ENCODE results near the gene CDH7.

Gene CDH7

GRCh38 chr18:65769652-65770051, 18.8 kb downstream of the CDH7 start:
- DNase-seq: no peak

- DNase-seq: no peak
These were observed 35.7 kb downstream of the CDH7 start for GRCh38 chr18:65786474-65786873.

- no peak for DNase-seq
These were observed 37.6 kb downstream of the CDH7 start for GRCh38 chr18:65788373-65788772.

- no peak for DNase-seq
These were observed 39.8 kb downstream of the CDH7 start for GRCh38 chr18:65790604-65791003.

- no peak for DNase-seq
These were observed 40.9 kb downstream of the CDH7 start for GRCh38 chr18:65791719-65792118.

GRCh38 chr18:65792456-65793074, 41.8 kb downstream of the CDH7 start:
- DNase-seq: no peak

- no peak for DNase-seq
These were observed 57.9 kb downstream of the CDH7 start for GRCh38 chr18:65808759-65809158.

- DNase-seq: no peak
These were observed 60.5 kb downstream of the CDH7 start for GRCh38 chr18:65811307-65811706.

- no peak for DNase-seq
These were observed 64.7 kb downstream of the CDH7 start for GRCh38 chr18:65815506-65815905.

GRCh38 chr18:65817178-65817577, 66.4 kb downstream of the CDH7 start:
- no peak for DNase-seq

GRCh38 chr18:65821911-65822310, 71.1 kb downstream of the CDH7 start:
- DNase-seq: no peak

- no peak for DNase-seq
These were observed 72.0 kb downstream of the CDH7 start for GRCh38 chr18:65822826-65823225.

GRCh38 chr18:65827444-65827843, 76.6 kb downstream of the CDH7 start:
- no peak for DNase-seq

- DNase-seq: no peak
These were observed 85.1 kb downstream of the CDH7 start for GRCh38 chr18:65835881-65836280.

- no peak for DNase-seq
These were observed 95.3 kb downstream of the CDH7 start for GRCh38 chr18:65846107-65846506.

GRCh38 chr18:65852273-65852672, 101.5 kb downstream of the CDH7 start:
- DNase-seq: no peak

GRCh38 chr18:65859075-65859474, 108.3 kb downstream of the CDH7 start:
- DNase-seq: no peak

- no peak for DNase-seq
These were observed 118.7 kb downstream of the CDH7 start for GRCh38 chr18:65869527-65869926.

GRCh38 chr18:65876310-65876709, 125.5 kb downstream of the CDH7 start:
- no peak for DNase-seq

- no peak for DNase-seq
These were observed 146.5 kb downstream of the CDH7 start for GRCh38 chr18:65897292-65897691.

GRCh38 chr18:65901522-65901921, 150.7 kb downstream of the CDH7 start:
- no peak for DNase-seq

- no peak for DNase-seq
These were observed 155.8 kb downstream of the CDH7 start for GRCh38 chr18:65906621-65907034.

- DNase-seq: no peak
These were observed 156.5 kb downstream of the CDH7 start for GRCh38 chr18:65907281-65907680.

- no peak for DNase-seq
These were observed 168.2 kb downstream of the CDH7 start for GRCh38 chr18:65919018-65919417.

GRCh38 chr18:65919663-65920062, 168.9 kb downstream of the CDH7 start:
- DNase-seq: no peak

GRCh38 chr18:65922103-65922502, 171.3 kb downstream of the CDH7 start:
- DNase-seq: no peak

All from hematopoietic multipotent progenitor cell treated with erythropoietin and hydrocortisone succinate and interleukin-3 and kit ligand, for 8 days (in vitro differentiated cells).